Adrenal gland (tissue), 5 donors: ENCODE data around the gene PACSIN2.

Experiments used
- CTCF ChIP-seq, 6 experiments: fragments of 450-650 bp in 4 of 6; fragments of 200-600 bp in 2 of 6; sonication (generic) in 1 of 6; IDR thresholded peaks; 1 replicate in 5 of 6; 2 replicates in 1 of 6; pipeline versions ENCODE4 v1.5.1 to v1.8.0; 2016 to 2021; ENCODE audit warnings: antibody characterized with exemption in 6 of 6, mild to moderate bottlenecking in 2 of 6, moderate library complexity in 1 of 6
- POLR2A ChIP-seq, 2 donors: fragments of 450-650 bp; IDR thresholded peaks; one replicate each; pipeline ENCODE4 v1.6.1; 2017; ENCODE audit warnings: antibody characterized with exemption in 2 of 2, mild to moderate bottlenecking in 2 of 2, moderate library complexity in 1 of 2
- donor health status: DM: no; HTN: no; CAD: no.

DNA sequence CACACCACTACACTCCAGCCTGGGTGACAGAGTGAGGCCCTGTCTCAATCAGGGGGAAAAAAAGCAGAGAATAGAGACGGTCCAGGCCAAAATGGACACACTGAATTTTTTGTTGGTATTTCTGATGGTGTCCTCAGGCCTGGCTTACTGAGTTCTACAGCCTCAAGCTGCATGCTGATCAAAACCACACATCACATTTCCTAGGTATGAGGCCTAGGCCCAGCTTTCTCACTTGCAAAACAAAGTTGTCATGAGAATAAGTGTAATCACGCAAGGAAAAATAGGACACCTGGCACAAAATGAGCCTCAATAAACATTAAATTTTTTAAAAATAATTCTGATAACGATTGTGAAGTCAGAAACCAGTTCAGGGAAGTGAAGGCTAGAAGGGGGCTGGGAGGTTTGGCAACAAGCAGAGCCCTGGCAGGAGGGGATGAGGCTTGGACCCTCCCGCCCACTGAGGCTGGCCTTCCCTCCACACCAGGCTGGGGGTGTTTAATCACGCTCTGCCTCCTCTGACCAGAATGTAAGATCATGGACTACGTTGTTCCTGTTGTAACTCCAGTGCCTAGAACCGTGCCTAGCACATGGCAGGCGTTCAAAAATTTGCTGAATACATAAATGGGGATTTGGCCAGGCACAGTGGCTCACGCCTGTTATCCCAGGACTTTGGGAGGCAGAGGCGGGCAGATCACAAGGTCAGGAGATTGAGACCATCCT, 18.1 kb downstream of the PACSIN2 start:
- TF ChIP-seq CTCF (IDR thresholded peaks at IDR 0.05) (no peak), POLR2A (IDR thresholded peaks at IDR 0.05) (no peak)
